ENCODE measurements around the gene PPP1R12C.
A peak's percentile ranks its signal among the peaks of the same experiment; 100 is the strongest.

Gene PPP1R12C

DNA sequence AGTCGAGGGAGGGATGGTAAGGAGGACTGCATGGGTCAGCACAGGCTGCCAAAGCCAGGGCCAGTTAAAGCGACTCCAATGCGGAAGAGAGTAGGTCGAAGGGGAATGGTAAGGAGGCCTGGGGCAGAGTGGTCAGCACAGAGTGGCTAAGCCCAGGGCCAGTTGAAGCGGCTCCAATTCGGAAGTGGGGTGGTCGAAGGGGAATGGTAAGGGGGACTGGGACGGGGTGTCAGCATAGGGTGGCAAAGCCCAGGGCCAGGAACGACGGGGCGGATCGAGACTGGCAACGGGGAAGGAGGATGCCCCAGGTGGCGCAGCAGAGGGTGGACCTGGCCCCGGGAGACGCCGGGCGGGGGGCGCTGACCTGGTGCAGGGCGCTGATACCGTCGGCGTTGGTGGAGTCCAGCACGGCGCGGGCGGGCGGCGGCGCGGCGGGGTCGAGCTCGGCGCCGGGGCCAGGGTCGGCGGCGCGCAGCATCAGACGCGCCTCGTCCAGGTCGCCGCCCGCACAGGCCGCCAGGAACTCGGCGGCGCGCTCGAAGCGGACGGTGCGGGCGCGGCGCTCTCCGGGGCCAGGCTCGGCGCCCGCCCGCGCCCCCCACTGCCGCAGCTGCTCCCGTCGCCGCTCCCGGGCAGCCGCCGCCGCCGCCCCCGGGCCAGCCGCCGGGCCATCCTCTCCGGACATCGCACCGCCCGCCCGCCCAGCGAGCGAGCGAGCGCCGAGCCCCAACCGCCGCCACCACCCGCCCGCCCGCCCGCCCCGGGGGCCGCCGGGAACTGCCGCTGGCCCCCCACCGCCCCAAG is at the start of gene PPP1R12C:
Gene PPP1R12C, minus strand, starts transcription at position 779 of the 804 bp plus-strand sequence. Its CDS starts 94 bp downstream, at position 685.
- peak; percentile 22 for DNase-seq (ENCODE audit: low read depth)

DNA sequence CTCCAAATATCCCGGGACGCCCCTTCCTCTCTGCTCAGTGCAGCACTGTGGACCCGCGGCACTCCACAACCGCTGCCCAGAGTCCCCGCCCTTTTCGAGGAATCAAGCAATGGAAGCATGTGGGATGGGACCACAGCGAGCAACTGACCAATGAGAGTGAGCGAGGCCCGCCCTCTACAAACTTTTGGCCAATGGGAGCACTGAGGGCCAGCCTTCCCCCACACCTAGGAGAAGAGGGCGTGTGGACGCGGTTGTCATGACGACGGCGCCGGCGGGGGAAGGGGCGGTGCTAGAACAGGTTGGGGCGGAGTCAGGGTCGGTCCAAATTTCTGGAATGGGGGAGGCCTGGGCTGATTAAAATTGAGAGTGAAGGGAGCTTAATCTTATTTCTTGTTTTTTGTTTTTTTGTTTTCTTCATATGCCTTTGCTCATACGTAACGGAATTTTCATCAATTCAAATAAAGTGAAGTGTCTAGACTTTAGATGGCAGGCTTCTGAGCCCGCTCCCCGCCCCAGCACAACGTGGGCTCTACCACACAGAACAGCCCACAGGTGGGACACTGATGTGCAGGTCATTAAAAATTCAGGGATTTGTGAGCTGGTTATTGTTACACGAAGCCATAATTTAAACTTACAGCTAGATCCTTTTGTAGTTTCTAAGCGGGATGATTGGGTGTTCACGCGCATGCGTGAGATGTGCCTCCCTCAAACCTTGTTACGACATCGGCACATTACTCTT is 49.3 kb upstream of the PPP1R12C start, which contains the start of gene DNAAF3:
Gene DNAAF3, minus strand, starts transcription at position 84 of the 739 bp plus-strand sequence. CDS start 200 bp downstream, outside the sequence.
- DNase-seq (ENCODE audit: low read depth): peak; percentile 95
- TF ChIP-seq MYC (IDR thresholded peaks at IDR 0.05; ENCODE audit: low read depth, low read length): no peak
- TF ChIP-seq, protein P1, sequence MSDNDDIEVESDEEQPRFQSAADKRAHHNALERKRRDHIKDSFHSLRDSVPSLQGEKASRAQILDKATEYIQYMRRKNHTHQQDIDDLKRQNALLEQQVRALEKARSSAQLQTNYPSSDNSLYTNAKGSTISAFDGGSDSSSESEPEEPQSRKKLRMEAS (IDR thresholded peaks at IDR 0.05; ENCODE audit: low read depth, low read length): peak; percentile 13; the same call in 1 of the 2 replicates
- peak within 1 kb of the TSS; percentile 44 for H3K4me3 ChIP-seq (ENCODE audit: low read depth, low read length)

More for the DNA sequence above, at the start of gene PPP1R12C:
- H3K4me3 ChIP-seq (ENCODE audit: low read depth, low read length): peak within 1 kb of the TSS; percentile 82
- peak; percentile 29 for TF ChIP-seq POLR2A (IDR thresholded peaks at IDR 0.05; ENCODE audit: extremely low read depth, insufficient read length)
- TF ChIP-seq MYC (IDR thresholded peaks at IDR 0.05; ENCODE audit: low read depth, low read length): no peak

DNA sequence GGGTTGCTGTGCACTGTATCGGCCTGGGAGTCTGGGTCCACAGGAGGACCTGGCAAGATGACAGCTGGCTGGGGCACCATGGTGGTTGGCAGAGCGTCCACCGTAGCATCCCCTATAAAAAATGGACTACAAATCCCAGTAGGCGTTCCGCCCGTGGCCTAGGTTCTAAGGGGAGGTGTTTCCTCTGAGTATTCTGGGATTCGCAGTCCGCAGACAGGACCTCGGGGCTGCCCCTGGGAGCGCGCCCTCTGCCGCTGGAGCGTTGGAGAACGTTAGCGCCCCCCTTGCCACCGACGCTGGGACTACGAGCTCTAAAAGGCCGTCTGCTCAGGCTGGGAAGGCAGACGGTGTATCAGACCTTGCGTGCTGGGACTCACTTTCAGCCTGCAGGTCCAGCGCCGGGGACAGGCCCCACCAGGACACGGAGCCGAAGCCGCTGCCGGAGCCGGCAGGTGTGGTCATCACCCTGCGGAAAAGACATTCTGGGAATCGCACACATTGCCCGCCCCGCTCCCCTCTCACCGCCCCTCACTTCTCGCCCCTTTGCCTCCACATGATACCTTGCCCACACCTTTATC is 48.6 kb upstream of the PPP1R12C start:
- TF ChIP-seq, protein P2, sequence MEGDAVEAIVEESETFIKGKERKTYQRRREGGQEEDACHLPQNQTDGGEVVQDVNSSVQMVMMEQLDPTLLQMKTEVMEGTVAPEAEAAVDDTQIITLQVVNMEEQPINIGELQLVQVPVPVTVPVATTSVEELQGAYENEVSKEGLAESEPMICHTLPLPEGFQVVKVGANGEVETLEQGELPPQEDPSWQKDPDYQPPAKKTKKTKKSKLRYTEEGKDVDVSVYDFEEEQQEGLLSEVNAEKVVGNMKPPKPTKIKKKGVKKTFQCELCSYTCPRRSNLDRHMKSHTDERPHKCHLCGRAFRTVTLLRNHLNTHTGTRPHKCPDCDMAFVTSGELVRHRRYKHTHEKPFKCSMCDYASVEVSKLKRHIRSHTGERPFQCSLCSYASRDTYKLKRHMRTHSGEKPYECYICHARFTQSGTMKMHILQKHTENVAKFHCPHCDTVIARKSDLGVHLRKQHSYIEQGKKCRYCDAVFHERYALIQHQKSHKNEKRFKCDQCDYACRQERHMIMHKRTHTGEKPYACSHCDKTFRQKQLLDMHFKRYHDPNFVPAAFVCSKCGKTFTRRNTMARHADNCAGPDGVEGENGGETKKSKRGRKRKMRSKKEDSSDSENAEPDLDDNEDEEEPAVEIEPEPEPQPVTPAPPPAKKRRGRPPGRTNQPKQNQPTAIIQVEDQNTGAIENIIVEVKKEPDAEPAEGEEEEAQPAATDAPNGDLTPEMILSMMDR (IDR thresholded peaks at IDR 0.05; ENCODE audit: low read depth, low read length): peak; percentile 66
- TF ChIP-seq, protein P1 (IDR thresholded peaks at IDR 0.05; ENCODE audit: low read depth, low read length): no peak
- no peak; the same call in 1 of the 2 replicates for TF ChIP-seq MYC (IDR thresholded peaks at IDR 0.05; ENCODE audit: low read depth, low read length)
- peak overlapping the region; percentile 44 for H3K4me3 ChIP-seq (ENCODE audit: low read depth, low read length)

DNA sequence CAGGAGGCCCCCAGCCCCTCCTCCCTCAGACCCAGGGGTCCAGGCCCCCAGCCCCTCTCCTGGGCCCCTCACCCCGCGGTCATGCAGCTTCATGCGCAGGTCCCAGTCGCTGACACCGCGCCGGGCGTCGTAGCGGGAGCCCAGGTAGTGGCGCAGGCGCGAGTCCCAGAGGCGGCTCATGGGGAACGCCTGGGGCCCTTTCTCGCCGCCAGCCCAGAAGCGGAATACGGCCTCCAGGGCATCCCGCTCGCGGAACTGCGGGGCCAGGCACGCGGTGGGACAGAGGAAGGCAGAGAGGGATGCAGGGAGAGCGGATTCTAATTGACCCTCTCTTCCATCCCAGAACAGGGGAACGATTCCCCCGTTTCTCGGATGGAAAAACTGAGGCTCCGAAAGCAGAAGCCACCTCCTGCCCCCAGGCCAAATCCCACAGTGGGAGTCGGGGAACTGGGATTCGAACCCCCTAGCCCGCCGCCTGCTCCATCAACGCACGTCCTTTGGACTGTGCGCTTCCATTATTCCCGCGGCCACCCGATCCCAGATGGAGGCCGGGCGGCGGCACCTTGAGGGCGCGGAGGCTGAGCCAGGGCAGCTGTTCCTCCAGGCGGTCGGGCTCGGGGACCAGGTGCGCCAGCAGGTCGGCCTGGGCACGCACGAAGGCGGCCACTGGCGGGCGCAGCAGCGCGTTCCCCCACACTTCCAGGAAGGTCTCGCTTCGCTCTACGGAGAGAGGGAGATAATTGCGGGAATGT is 44.3 kb upstream of the PPP1R12C start:
- TF ChIP-seq, protein P2 (IDR thresholded peaks at IDR 0.05; ENCODE audit: low read depth, low read length): no peak
- TF ChIP-seq POLR2A (IDR thresholded peaks at IDR 0.05; ENCODE audit: extremely low read depth, insufficient read length) (no peak), MYC (IDR thresholded peaks at IDR 0.05; ENCODE audit: low read depth, low read length) (no peak)
- TF ChIP-seq, protein P1 (IDR thresholded peaks at IDR 0.05; ENCODE audit: low read depth, low read length): no peak
- no peak overlapping the region for H3K4me3 ChIP-seq (ENCODE audit: low read depth, low read length)
- DNase-seq (ENCODE audit: low read depth): no peak

More for the DNA sequence above, 48.6 kb upstream of the PPP1R12C start:
- peak; percentile 88 for DNase-seq (ENCODE audit: low read depth)

DNA sequence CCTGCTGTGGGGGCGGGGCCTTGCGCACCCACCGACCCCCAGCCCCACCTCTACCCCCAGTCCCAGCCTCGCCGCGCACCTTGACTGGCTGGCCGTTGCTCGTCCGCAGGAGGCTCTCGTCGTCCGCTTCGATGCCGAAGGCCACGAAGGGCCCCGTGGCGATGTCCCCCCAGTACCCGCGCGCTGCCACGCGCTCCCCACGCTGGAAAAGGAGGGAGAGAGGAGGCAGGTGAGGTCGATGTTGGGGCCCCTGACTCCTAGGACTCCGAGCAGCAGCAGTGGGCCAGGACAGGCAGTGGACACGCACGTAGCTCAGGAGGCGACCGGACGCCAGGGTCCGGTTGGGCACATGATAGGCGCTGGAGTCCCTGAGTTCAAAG is 43.5 kb upstream of the PPP1R12C start:
- no peak overlapping the region for H3K4me3 ChIP-seq (ENCODE audit: low read depth, low read length)
- DNase-seq (ENCODE audit: low read depth): no peak
- TF ChIP-seq, protein P2 (IDR thresholded peaks at IDR 0.05; ENCODE audit: low read depth, low read length): no peak
- TF ChIP-seq POLR2A (IDR thresholded peaks at IDR 0.05; ENCODE audit: extremely low read depth, insufficient read length) (no peak), MYC (IDR thresholded peaks at IDR 0.05; ENCODE audit: low read depth, low read length) (no peak)
- TF ChIP-seq, protein P1 (IDR thresholded peaks at IDR 0.05; ENCODE audit: low read depth, low read length): no peak

Data from NB4 (cell line).